RWPE1 (cell line): ENCODE measurements around the gene ANKH.

Experiments
- CTCF ChIA-PET: fragments of 350-600 bp; sonication (Branson Sonifier 250); formaldehyde crosslinking; extraction: SDS; loops from one replicate; lab custom pipeline; 2021; lab: Yijun Ruan, JAX
- POLR2A ChIA-PET: fragments of 400-600 bp; formaldehyde crosslinking; extraction: SDS; loops from one replicate; lab custom pipeline; 2020; ENCODE audit warnings: antibody characterized with exemption; ENCODE audit not compliant: low non-redundant PET; lab: Yijun Ruan, JAX
- DNase-seq: peaks from one replicate; pipeline ENCODE4 v3.0.0; 2012; ENCODE audit warnings: low spot score
- H3K27ac ChIP-seq: fragments of 450-650 bp; 2 replicates; pipeline ENCODE4 v1.5.1; 2017
- TF ChIP-seq, protein P1 (sequence below): fragments of 450-650 bp; conservative IDR thresholded peaks from 2 replicates; pipeline ENCODE4 v1.5.1; 2017; ENCODE audit warnings: low read depth, mild to moderate bottlenecking

The ANKH gene

DNA sequence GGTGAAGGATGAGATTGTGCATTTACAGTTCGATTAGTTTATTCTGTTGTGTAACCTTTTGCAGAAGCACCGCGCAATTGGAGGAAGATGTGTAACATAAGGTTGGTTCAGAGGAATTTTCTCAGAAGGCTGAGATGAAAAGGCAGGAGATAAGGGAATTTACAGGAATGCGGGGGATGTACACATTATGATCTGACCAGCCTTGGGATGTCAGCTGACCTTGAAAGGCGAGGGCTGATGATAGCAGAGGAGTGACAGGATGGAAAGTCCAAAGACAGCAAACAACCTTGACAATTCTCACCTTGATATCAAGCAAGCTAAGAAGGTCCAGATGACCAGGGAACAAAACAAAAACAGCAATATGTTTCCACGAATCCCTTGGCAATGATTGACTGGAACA is 118.3 kb downstream of the ANKH start:
- no peak overlapping the region for H3K27ac ChIP-seq
- POLR2A ChIA-PET = no interaction called here
- CTCF ChIA-PET = interaction anchor here (0.6 kb wide), 1 partner anchor 193 kb away, joined by 4 read pairs; no protein-coding TSS in a partner anchor
- DNase-seq = no peak
- TF ChIP-seq, protein P1, sequence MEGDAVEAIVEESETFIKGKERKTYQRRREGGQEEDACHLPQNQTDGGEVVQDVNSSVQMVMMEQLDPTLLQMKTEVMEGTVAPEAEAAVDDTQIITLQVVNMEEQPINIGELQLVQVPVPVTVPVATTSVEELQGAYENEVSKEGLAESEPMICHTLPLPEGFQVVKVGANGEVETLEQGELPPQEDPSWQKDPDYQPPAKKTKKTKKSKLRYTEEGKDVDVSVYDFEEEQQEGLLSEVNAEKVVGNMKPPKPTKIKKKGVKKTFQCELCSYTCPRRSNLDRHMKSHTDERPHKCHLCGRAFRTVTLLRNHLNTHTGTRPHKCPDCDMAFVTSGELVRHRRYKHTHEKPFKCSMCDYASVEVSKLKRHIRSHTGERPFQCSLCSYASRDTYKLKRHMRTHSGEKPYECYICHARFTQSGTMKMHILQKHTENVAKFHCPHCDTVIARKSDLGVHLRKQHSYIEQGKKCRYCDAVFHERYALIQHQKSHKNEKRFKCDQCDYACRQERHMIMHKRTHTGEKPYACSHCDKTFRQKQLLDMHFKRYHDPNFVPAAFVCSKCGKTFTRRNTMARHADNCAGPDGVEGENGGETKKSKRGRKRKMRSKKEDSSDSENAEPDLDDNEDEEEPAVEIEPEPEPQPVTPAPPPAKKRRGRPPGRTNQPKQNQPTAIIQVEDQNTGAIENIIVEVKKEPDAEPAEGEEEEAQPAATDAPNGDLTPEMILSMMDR = no peak

DNA sequence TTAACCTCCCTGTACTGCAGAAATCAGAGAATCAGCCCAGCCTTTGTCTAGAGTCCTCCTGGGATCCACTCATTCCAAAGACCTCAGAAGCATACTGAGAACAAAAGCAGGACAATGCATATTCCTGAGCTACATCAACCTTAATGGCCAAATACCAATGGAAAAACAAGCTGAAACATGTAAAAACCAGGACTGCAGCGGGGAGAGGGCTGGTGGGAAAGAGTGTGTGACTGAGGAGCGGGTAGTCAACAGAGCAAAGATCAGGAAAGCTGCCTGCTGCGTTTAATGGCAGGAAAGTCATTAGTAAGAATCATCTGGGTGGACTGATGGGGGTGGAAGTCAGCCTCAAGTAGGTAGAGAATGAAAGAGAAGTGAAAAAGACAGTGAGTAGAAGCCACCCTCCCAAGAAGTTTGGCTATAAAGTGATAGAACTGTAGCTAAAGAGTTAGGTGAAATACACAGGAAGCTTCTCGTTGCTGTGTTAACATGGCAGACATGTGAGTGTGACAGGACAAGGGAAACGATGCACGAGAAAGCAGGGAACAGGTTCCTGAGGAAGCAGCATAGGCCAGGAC is 119.0 kb downstream of the ANKH start:
- CTCF ChIA-PET = interaction anchor here (0.6 kb wide), 1 partner anchor 194 kb away, joined by 4 read pairs; no protein-coding TSS in a partner anchor
- H3K27ac ChIP-seq = no peak overlapping the region
- DNase-seq = no peak
- TF ChIP-seq, protein P1 = no peak
- POLR2A ChIA-PET = no interaction called here

DNA sequence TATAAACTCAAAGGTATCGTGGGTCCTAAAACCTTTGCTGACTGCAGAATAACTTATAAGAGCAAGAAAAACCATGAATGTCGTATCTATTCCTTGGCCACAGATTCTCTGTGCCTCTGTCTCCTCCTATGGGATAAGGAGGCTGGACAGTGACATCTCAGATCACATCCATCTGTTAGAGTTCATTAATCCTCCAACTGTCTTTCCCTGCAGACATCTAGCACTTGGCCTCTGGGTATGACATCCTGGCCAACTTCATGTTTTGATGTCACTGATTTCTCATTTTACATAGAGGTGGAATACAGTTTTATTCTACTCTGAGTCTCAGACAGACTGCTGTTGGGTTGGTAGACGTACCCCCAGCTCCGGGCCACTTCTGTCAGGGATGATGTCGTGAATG is 120.9 kb downstream of the ANKH start:
- ChIA-PET CTCF (no interaction called here), POLR2A (no interaction called here)
- TF ChIP-seq, protein P1 = no peak
- no peak overlapping the region for H3K27ac ChIP-seq
- DNase-seq = no peak

DNA sequence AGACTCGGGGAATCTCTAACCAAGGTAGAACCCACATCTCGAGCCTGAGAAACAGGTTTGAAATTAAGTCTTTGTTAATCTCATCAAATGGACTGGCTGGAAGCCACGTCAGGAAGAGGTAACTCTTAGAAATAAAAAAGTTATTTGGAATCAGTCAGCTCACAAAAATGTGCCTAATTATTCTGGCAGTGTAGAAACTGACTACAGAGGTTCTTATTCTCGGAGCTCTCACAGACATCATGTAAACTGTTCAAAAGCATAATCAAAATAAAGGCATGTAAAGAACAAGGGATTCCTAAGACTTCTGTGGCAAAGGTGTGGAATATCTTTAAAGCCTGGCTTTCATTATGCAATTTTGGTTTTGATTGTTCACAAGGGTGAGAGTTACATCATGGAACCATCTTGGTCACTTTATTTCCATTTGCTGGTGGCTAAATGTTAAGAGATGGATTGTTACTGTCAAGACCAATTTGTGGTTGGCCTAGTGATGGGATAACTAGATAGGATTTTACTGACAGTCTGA is 121.9 kb downstream of the ANKH start:
- CTCF ChIA-PET = no interaction called here
- H3K27ac ChIP-seq = no peak overlapping the region
- TF ChIP-seq, protein P1 = no peak
- no peak for DNase-seq
- POLR2A ChIA-PET = no interaction called here

DNA sequence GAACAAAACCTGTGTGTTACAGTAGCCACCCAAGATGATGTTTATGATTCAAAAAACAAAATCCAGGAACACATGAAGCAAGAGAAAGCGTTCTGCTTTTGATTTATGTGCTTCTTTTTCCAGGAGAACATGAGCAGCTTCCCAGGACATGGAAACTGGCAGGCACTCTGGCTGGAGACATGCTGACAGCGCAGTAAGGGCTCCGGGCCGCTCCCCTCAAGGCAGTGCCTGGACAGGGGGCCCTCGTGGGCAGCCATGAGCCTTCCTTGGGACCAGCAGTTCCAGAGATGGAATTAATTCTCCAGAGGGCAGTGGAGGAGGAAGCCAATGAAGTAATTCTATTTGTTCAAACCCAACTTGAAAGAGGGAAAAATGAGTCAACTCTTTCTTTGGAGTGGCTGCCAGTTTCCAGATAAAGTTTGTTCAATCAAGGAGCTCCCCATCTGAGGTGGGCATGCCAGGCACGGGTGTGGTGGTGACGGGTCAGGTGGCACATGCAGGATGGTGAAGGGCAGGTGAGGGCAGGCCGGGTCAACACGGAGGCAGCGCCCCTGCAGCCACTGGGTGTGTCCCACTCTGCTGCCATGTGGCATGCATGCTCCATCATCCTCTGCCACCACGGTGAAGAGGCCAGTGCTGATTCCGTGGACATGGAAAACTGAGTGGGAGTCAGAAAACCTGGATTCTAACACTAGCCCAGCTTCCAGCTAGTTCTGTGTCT is 123.2 kb downstream of the ANKH start:
- POLR2A ChIA-PET = no interaction called here
- H3K27ac ChIP-seq = 0 out of 2 replicates have a peak overlapping the region, but pooled peaks have one; percentile 9
- DNase-seq = no peak
- CTCF ChIA-PET = interaction anchor here (0.7 kb wide), 1 partner anchor 22 kb away, joined by 3 read pairs; no protein-coding TSS in a partner anchor
- TF ChIP-seq, protein P1 = no peak

DNA sequence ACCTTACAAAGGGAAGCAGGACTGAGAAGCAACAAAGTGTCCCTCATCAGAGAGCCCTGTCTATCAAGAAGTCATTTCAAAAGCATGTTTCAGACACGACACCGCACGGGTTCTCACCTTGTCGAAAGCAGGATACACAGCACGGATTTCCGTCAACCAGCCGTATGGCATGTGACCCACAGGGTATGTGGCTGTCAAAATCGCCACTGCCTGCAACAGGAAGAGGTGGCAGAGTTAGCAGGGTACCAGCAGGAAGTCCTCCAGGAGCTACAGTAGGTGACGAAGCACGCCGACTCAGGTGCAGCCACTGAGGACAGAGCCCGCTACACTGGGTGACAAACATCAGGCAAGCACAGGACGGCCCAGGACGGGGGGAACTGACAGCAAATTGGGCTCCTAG is 125.8 kb downstream of the ANKH start:
- POLR2A ChIA-PET = no interaction called here
- TF ChIP-seq, protein P1 = no peak
- no peak for DNase-seq
- H3K27ac ChIP-seq = no peak overlapping the region
- CTCF ChIA-PET = no interaction called here
